ENCODE data around the gene MROH7.

DNA sequence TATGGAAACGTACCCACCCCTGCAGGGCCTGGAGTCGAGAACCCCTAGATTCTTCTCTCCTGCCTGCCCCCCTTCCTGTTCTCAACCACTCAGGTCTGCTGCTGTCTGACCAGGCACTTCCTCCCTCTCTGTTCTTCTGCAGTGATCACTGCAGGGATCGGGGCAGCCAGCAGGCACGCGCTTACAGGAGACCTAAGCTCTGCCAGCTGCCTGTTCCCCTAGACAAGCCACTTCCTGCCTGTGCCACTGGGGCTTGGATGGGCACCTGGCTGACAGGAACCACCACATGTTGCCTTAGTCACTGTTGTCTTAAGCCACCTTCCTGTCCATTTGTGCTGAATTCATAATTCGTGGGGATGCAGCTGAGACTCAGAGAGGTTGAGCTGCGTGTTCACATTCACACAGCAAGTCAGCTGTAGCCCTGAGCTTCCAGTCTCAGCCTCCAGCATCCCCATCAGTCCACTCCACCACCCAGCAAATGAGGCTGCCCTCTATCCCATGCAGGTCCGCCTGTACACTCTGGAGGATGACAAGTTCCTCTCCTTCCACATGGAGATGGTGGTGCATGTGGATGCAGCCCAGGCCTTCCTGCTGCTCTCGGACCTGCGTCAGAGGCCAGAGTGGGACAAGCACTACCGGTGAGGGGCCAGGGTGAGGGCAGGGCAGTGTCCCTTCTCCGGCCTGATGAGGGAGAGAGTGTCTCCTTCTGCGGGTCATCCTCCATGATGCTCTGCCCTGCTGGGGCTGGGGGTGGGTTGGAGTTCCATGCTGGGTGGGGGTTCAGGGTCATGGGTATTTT lies 36.8 kb upstream of the MROH7 start:
- TF ChIP-seq, protein P1, sequence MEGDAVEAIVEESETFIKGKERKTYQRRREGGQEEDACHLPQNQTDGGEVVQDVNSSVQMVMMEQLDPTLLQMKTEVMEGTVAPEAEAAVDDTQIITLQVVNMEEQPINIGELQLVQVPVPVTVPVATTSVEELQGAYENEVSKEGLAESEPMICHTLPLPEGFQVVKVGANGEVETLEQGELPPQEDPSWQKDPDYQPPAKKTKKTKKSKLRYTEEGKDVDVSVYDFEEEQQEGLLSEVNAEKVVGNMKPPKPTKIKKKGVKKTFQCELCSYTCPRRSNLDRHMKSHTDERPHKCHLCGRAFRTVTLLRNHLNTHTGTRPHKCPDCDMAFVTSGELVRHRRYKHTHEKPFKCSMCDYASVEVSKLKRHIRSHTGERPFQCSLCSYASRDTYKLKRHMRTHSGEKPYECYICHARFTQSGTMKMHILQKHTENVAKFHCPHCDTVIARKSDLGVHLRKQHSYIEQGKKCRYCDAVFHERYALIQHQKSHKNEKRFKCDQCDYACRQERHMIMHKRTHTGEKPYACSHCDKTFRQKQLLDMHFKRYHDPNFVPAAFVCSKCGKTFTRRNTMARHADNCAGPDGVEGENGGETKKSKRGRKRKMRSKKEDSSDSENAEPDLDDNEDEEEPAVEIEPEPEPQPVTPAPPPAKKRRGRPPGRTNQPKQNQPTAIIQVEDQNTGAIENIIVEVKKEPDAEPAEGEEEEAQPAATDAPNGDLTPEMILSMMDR (IDR thresholded peaks at IDR 0.05), result peak in 2 of 6 experiments; percentile 11 to 32
- no peak for TF ChIP-seq POLR2A (IDR thresholded peaks at IDR 0.05)
